Activated CD4-positive, alpha-beta T cell treated with anti-CD3 and anti-CD28 coated beads, Interleukin-2, amount 50 U/mL, for 24 hours (primary cell): ENCODE data around the gene ZKSCAN3.
"Not testable (repeated sequence)": the region's sequence is repeated elsewhere in the genome, so short reads cannot be mapped to it uniquely, and the experiment has no call there.

Experiments
- DNase-seq, 2 donors: peaks; one replicate each; pipeline ENCODE4 v3.0.0-alpha.2; 2020; ENCODE audit warnings: low read depth in 1 of 2, low spot score in 1 of 2

The ZKSCAN3 gene

DNA sequence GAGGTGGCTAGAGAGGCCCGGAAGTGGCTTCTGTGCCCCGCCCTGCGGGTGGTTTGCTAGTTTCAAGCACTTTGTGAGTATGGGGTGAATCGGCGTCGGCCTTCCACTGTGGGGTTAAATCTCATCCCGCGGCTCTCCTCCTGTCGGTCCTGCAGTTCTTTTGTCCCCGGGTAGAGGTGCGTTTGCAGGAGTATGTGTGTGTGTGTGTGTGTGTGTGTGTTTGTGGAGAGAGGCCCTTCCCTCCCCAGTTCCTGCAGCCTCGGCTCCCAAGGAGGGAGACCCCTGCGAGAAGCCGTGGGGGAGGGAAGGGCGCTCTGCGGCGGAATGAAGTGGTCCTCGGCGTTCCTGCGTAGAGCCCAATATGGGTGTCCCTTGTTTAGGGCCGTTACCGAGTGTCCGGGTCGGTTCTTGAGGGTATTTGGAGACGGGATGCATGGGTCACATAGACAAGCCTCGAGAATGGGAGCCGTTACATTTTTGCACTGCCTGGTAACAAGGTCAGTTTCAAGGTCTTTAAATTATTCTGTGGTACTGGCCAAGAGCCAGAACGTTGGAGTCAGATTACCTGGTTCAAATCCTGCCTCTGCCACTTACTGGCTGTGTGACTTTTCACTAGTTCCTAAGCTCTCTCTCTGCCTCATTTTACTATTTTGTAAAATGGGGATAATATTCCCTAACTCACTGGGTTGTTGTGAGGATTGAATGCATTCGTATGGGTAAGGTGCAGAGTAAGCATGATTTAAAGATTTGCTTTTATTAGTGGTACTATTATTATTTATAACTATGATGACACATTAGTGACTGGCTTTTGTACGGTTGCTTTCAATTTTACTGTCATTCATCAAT, at the start of gene ZKSCAN3:
Gene ZKSCAN3, plus strand, starts transcription at position 56 of the 846 bp plus-strand sequence. CDS start 9,640 bp downstream, outside the sequence.
- peak; percentile 57 to 81 for DNase-seq

DNA sequence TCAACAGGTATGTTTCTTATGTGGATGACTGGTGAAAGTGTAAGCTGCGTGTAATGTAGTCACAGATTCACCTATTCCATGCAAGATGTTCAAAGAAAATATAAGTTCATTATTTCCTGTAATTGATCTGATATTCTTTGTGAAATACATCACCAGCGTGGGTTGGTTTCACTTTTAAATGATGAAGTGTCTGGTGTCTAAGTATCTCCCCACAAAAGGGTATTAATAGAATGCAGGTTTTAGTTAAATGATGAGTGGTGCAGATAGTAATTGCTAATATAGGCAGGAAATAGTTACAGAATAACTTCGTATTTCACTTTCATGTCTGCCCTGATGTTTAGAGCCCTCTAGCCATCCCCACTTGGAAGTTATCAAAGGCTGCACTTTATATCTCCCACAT, 46.2 kb upstream of the ZKSCAN3 start:
- peak in 1 of 2 donors; percentile 13 for DNase-seq

DNA sequence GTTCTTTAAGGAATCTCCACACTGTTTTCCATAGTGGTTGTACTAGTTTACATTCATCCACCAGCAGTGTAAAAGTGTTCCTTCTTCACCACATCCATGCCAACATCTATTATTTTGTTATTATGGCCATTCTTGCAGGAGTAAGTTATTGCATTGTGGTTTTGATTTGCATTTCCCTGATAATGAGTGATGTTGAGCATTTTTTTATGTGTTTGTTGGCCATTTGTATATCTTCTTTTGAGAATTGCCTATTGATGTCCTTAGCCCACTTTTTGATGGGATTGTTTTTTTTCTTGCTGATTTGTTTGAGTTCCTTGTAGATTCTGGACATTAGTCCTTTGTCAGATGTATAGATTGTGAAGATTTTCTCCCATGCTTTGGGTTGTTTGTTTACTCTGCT, 43.4 kb upstream of the ZKSCAN3 start:
- DNase-seq = not testable (repeated sequence)

DNA sequence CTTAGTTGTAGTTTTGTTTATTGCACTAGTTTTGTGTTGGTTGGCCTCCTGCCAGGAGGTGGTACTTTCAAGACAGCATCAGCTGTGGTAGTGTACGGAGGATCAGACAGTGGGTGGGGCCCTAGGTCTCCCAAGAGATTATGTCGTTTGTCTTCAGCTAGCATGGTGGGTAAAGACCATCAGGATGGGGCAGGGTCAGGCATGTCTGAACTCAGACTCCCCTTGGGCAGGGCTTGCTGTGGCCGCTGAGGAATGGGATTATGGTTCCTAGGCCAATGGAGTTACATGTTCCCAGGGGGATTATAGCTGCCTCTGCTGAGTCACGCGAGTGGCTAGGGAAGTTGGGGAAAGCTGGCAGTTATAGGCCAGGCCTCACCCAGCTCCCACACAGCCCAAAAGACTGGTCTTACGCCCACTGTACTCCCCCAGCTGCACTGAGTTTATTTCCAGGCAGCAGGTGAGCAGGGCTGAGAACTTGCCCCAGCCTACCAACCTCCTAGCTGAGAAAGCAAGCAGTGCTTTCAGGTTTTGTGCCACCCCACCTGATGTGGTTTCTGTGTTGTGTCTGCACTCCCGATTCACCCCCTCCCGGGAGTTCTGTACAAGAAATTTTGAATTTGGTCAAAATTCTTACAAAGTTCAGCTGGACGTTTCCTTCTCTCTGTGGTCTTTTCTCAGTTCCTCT, 38.5 kb upstream of the ZKSCAN3 start:
- DNase-seq = no peak

DNA sequence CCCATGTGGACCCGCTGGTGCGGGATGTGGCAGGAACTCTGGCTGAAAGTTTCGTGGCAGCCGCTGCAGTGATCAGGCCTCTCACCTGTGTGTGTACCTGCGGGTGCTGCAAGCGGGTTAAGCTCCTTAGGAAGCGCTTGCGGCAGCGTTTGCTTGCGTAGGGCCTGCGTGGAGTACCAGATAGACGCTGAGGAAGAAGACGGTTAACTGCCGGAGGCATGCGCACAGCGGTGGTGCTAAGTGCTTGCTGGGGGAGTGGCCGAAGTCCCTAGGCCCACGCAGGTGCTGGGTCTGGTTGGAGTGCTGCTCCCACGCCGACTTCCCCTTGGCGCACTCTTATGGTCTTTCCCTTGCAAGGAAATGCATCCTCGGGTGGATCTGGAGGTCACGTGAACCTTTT, 36.8 kb upstream of the ZKSCAN3 start:
- DNase-seq = no peak

DNA sequence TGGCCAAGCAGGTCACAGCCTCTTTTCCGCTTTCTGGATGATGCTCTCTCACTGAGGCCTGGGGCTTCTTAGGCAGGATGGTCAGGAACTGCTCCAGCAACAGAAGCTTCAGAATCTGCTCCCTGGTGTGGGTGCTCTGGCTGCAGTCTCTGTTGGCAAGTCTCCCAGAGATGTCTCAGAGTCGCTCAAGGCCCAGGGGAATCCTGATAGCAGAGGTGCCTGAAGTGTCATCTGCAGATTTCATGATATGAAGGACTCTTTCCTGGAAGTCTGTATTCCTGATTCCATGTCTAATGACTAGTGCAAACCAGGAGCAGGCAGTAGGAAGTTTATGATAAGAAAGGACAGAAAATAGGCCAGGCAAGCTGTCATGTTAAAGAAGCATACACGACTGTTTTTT, 34.1 kb upstream of the ZKSCAN3 start:
- DNase-seq = no peak

DNA sequence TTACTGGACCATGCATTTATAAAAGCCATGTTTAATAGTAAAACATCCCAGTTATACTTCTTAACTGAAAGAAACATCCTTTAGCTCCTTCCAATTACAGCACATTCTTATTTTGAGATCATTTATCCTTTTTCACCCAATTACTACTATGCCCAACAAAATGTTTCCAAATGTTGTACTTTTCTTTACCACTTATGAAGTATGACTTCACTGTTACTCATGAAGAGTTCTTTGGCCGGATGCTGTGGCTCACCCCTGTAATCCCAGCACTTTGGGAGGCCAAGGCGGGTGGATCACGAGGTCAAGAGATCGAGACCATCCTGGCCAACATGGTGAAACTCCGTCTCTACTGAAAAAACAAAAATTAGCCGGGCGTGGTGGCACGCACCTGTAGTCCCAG, 31.9 kb upstream of the ZKSCAN3 start:
- DNase-seq = not testable (repeated sequence)

DNA sequence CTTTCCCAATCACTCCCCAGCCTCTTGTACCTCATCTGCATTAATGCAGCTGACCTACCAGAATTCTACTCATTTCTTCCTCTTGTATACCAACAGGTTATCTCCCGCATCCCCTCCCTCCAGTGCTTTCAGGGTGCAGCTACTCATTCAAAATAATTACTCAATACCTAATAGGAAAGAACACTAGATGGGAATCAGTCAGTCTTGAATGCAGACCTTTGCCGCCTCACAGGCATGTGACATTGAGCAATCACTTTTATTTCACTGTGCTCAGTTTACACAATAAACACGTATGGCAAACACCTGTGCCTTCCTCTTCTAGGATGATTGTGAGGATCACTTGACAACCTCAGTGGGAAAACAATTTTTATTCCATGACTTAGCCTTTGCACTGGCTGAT, 27.1 kb upstream of the ZKSCAN3 start:
- no peak for DNase-seq

DNA sequence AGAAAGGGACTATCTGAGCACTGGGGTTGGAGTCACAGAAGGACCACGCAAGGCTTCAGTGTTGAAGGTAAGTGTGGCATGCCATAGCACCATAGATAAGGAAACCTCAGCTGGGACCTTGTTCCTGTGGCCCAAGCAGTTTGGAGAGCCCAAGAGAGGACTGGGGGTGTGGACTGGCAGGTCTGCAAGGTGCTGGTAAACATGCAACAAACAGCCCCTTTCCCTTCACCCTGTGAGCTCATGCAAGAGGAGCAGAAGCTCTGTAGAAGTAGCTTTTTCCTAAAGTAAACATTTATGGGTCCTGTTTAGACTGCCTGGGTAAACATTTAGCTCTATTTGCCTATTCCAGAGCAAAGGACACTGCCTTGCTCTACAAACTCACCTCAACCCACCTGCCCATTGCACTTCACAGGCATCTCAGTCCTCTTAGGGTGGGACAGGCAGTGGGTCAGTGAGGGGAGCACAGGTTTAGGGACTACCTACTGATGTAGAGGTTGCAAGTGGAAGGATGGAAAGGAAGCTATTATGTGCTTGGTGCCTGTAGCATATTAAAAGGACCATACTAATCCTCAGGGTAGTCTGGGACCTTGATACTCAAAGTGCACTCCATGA, 25.8 kb upstream of the ZKSCAN3 start:
- no peak for DNase-seq

DNA sequence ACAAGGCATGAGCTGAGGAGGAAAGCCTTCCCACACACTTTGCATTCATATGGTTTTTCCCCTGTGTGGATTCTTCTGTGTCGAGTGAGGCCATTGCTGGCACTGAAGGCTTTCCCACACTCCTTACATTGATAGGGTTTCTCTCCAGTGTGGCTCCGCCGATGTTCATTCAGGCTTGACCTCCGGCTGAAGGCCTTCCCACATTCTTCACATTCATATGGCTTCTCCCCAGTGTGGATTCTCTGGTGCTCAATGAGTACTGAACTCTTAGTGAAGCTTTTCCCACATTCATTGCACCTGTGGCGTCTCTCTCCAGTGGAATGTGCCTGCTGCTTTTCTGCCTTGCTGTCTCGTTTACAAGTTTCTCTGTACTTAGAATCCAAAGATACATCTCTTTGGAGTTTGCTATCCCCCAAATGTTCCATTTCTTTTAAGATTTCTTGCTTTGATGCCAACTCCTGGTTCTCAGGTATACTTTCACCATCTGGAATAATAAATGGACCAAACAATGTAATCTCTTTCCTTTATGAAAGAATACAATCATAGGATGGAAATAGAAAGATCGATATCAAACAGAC, 23.3 kb upstream of the ZKSCAN3 start:
- DNase-seq = no peak

DNA sequence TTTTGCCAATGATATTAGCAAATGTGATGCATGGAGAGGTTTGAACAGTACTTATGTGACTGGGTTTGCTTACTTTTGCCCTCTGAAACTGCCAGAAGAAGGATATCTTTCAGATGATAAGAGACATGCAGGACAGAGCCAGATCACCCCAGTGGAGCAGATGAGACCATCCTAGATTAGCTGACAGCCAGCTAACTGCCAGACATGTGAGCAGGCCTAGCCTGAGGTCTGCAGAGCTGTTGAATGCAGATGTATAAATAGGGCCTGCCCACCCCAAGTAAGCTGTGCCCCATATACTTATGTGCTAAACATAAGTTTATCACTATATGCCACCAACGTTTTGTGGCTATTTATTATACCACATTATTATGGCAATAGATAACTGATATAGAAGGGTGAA, 19.7 kb upstream of the ZKSCAN3 start:
- DNase-seq = no peak

DNA sequence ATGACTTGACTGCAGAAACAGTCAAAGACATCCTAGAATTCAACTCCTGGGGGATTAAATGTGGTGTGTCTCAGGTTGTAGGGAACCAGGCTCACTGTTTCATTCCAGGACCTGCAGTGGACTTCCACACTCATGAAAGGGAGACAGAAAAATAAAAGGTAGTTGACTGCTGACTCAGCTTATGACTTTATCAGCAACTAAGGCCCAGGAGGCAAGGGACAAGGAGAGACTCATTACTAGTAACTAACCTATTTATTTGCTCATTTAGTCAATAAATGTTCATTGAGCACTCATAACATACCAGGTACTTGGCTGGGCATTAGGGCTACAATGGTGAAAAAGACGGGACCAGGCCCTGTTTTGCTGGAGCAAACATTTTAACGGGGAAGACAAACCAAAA, 16.7 kb upstream of the ZKSCAN3 start:
- no peak for DNase-seq

DNA sequence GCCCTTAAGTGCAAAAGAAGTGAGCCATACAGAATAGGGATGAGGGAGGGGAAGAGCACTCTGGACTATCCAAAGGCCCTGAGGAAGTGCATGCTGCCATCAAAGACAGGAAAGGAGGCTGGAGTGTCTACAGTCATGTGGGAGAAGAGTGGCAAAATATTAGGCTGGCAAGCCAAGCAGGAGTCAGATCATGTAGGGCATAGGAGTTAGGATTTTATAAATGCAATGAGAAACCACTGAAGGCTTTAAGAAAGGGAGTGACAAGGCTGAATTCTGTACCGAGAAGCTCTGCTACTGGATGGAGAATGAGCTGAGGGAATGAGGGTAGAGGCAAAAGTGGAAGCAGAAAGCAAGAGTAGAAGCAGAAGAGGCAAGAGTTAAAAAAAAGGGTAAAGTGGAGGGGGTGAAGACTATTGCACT, 16.1 kb upstream of the ZKSCAN3 start:
- no peak for DNase-seq

DNA sequence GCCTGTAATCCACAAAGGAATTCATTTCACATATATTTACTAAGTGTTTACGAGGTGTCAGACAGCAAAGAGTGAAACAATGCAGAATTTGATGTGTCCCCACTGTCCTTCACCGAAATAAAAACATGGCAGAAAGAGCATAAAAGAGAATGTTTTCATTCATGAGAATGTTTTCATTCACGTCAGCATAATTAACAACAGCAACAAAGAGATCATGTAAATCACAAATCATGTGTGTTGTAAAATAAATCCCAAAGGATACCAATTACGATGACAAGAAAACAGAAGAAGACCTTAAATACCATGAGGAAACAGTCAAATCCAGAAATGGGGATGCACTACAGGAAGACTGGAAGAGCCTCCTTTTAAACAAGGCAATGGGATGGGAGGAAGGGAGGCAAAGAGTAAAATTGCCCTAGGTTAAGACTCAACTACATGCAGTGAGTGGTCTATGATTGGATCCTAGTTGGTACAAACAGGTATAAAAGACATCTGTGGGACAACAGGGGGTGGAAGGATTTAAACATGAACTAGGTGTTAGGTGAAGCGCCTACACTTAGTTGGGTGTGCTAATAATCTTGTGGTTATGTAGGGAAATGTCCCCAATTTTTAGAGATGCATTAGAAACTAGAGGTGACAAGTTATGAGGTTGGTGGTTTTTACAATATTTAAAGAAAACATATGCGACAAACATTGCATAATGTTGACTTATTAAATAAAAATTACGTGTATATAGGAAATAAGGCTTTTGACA, 15.3 kb upstream of the ZKSCAN3 start:
- DNase-seq = no peak

DNA sequence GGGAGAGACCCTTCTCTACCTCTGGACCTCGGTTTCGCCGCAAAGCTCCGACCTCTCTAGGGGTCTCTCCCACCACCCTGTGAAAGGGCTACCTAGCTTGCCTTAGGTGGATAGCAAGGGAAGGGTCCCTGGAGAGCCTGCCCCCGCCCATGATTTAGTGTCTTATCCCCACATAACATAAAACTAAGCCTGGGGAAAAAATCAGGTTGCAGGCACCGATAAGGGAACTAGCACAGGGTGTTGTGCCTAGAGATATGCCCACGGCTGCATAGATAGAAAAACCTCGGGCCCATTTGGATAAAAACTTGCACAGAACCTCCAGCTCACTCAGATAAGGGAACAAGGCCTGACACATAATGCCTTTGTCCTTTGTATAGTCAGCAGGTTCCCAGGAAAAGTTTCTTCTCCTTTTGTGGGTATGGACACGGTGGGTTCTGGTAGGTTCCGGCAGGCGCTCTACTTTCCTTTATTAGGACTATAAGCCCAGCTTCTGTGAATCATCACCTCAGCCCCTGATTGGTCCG, 14.6 kb upstream of the ZKSCAN3 start:
- no peak for DNase-seq

DNA sequence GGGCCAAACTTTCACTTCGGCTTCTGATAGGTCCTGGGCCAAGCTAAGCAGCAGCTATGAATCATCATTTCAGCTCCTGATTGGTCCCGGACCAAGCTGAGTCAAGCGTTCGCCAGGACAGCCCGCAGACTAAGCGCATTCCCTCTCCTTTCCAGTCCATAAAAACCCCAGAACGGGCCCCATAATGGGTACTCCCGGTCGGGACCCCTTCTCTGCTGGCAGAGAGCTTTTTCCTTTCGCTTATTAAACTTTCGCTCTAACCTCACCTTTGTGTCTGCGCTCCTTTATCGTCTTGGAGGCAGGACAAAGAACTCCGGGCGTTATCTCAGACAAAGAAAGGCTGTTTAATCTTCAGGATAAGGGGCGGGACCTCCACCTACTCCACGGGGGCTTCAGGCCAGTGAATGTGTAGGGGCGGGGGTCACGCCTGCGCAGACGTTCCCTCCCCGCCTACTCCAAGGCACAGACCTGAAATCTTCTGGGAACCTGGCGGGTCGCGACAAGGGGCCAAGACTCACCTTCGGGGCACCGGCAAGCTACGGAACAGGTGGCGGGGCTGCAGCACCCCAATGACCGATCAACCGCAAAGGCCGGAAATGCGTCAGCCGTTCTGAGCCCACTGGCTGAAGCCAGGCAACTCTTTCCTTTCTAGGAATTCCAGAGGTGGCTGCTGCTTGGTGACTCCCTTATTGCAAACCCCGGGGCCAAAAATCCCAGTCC, 14.0 kb upstream of the ZKSCAN3 start, which contains the start of gene ZSCAN31:
Gene ZSCAN31, minus strand, starts transcription at position 585 of the 720 bp plus-strand sequence. CDS start 6,465 bp downstream, outside the sequence.
- DNase-seq = peak; percentile 47 to 81

DNA sequence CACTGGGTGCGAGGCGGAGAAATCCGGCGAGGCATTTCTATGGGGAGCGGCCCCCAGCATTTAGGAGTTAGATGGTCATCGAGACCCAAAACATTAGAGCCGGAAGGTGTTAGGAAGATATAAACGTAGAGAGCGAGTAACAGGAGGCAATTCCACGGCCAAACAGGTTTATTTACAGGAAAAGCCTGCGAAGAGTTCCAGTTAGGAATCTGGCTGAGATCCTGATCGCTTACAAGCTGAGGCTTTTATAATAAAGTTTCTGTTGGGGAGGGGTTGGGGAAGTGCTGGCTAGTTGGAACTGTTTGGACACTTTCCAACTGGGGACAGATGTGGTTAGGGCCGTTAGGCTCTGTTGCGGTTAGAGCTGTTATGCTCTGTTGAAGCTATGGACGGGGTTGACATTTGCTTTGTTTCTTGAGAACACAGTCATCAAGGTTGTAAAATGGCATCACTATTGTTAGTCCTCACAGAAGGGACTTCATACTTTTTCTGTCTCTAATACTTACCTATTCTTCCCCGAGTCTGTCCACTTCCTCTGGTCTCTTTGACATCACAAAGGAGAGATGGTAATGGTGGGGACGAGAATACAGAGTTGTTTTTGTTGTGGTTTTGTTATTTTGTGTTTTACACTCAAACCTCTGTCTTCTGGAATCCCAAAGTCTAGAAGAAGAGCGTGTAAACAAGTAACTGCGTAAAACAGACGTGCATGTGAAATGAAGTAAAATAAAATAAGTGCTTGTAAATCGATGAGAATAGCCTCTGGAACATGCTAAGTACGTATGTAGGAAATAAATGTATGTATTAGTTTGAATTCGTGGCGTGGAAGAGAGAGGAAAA, 13.2 kb upstream of the ZKSCAN3 start:
- DNase-seq = no peak

DNA sequence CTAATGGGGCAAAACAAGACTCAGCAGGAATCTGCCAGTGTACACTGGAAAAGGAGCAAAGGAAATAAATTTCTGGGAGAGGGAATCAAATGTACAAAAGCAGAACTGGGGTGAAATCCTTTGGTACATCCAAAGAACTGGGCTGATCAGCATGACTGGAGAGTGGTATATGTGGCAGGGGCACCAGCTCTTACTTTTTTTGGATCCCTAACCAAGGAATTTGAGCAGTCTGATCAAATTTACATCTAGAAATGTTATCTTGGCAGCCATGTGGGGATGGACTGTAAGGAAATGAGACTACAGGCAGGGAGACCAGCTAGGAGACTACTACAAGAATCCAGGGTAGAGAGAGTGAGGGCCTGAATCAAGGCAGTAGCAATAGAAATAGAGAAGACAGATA, 12.6 kb upstream of the ZKSCAN3 start:
- no peak for DNase-seq
